22Rv1 (cell line): ENCODE measurements around the gene PIAS4.

Source experiments
- H3K27ac ChIP-seq: fragments of 450-650 bp; 2 replicates; pipeline ENCODE4 v1.5.1; 2017
- CTCF ChIP-seq: fragments of 450-650 bp; IDR thresholded peaks from 2 replicates; pipeline ENCODE4 v1.5.1; 2017; ENCODE audit warnings: mild to moderate bottlenecking
- ZFX ChIP-seq: fragments of 450-650 bp; IDR thresholded peaks from 2 replicates; pipeline ENCODE4 v1.6.1; 2017; ENCODE audit warnings: antibody characterized with exemption, borderline replicate concordance

Gene PIAS4

GRCh38 chr19:4068047-4068966 is 60.8 kb downstream of the PIAS4 start:
- peak overlapping the region; percentile 33; the same call in 1 of the 2 replicates for H3K27ac ChIP-seq
- TF ChIP-seq CTCF: no peak
- TF ChIP-seq ZFX: no peak

- no peak overlapping the region for H3K27ac ChIP-seq
- no peak for TF ChIP-seq ZFX
- no peak for TF ChIP-seq CTCF
These were observed 61.9 kb downstream of the PIAS4 start for GRCh38 chr19:4069331-4069959.

GRCh38 chr19:4071610-4072009 is 64.1 kb downstream of the PIAS4 start:
- no peak for TF ChIP-seq CTCF
- no peak for TF ChIP-seq ZFX
- no peak overlapping the region for H3K27ac ChIP-seq

GRCh38 chr19:4075373-4075772 is 67.8 kb downstream of the PIAS4 start:
- TF ChIP-seq ZFX: no peak
- no peak for TF ChIP-seq CTCF
- H3K27ac ChIP-seq: no peak overlapping the region

- peak overlapping the region; percentile 70; the same call in 1 of the 2 replicates for H3K27ac ChIP-seq
These were observed 69.5 kb downstream of the PIAS4 start for GRCh38 chr19:4077007-4077374.

GRCh38 chr19:4077800-4078684 is 70.5 kb downstream of the PIAS4 start:
- TF ChIP-seq CTCF (no peak), ZFX (no peak)
- peak overlapping the region; percentile 70 for H3K27ac ChIP-seq

More at GRCh38 chr19:4077007-4077374, 69.5 kb downstream of the PIAS4 start:
- TF ChIP-seq ZFX: no peak
- TF ChIP-seq CTCF: no peak

- no peak overlapping the region for H3K27ac ChIP-seq
- TF ChIP-seq ZFX: no peak
- TF ChIP-seq CTCF: no peak
These were observed 72.9 kb downstream of the PIAS4 start for GRCh38 chr19:4080473-4080872.
